Measurements from ENCODE around the gene KRTAP10-11. TPM values are rescaled to one million over a fixed set of nuclear protein-coding genes. Genes with fewer than 3 reads are reported as not detected.

KRTAP10-11 gene
- polyA plus RNA-seq, 1 of the 3 experiments (the other 2 are of a cell fraction): not detected

GRCh38 chr21:44653656-44654575 is 7.7 kb downstream of the KRTAP10-11 start (continued):
- TF ChIP-seq MAX (IDR thresholded peaks at IDR 0.05; ENCODE audit: low read depth) (no peak), TEAD4 (IDR thresholded peaks at IDR 0.05; ENCODE audit: borderline replicate concordance, insufficient read depth) (no peak)

GRCh38 chr21:44654576-44655175 is 8.5 kb downstream of the KRTAP10-11 start, which contains the start of gene KRTAP12-4:
Gene KRTAP12-4, minus strand, starts transcription at chr21:44654659. Its CDS starts 45 bp downstream, at chr21:44654614.
- H3K36me3 ChIP-seq (replicated peaks in 1 of 2; ENCODE audit: control insufficient read depth in 1 of 2, insufficient read depth in 2 of 2, low read length in 1 of 2): no peaks in the 10 kb centered on the region
- 4% methylated on average over 7 of the region's 9 CpGs for WGBS (ENCODE audit: low lambda C conversion rate)
- TF ChIP-seq FOSL2 (IDR thresholded peaks at IDR 0.05; ENCODE audit: borderline replicate concordance, low read depth) (no peak), RFX5 (IDR thresholded peaks at IDR 0.05; ENCODE audit: low read length) (no peak), RCOR1 (IDR thresholded peaks at IDR 0.05; ENCODE audit: low read length) (no peak), TEAD4 (IDR thresholded peaks at IDR 0.05; ENCODE audit: borderline replicate concordance, insufficient read depth) (no peak), YY1 (IDR thresholded peaks at IDR 0.05; ENCODE audit: low read depth) (no peak), MEF2A (IDR thresholded peaks at IDR 0.05; ENCODE audit: borderline replicate concordance, low read depth) (no peak), NFIC (IDR thresholded peaks at IDR 0.05; ENCODE audit: borderline replicate concordance) (no peak), CHD2 (IDR thresholded peaks at IDR 0.05; ENCODE audit: low read length, partially characterized antibody) (no peak)
- no peak within 1 kb of the TSS for H3K4me2 ChIP-seq
- no peaks in the 10 kb centered on the region for H3K4me1 ChIP-seq (ENCODE audit: control insufficient read depth in 1 of 2, insufficient read depth in 2 of 2, low read depth in 1 of 2, low read length in 1 of 2)
- H2AFZ ChIP-seq (ENCODE audit: low read depth): no peak within 1 kb of the TSS
- no peak for DNase-seq
- no peaks in the 10 kb centered on the region for H3K9me2 ChIP-seq
- H3K4me3 ChIP-seq (ENCODE audit: low read depth in 2 of 2, low read length in 1 of 2): no peak within 1 kb of the TSS
- no peak within 1 kb of the TSS for H3K9ac ChIP-seq
- POLR2A ChIA-PET: interaction anchor here (1.1 kb wide), 1 partner anchor 31 kb away, joined by 3 read pairs; no protein-coding TSS in a partner anchor
- H4K20me1 ChIP-seq (ENCODE audit: insufficient read depth): no peaks in the 10 kb centered on the region
- H3K27me3 ChIP-seq (ENCODE audit: insufficient read depth): peaks cover 33% of the 10 kb centered on the region
- H3K79me2 ChIP-seq (ENCODE audit: insufficient read depth): no peaks in the 10 kb centered on the region
- no peaks in the 10 kb centered on the region for H3K9me3 ChIP-seq
- H3K27ac ChIP-seq (ENCODE audit: low read depth in 2 of 2, low read length in 1 of 2): no peak within 1 kb of the TSS
- CTCF ChIA-PET: no interaction called here
- H3F3A ChIP-seq (replicated peaks; ENCODE audit: insufficient read depth): no peaks in the 10 kb centered on the region

- Histone ChIP-seq H3K79me2 (ENCODE audit: insufficient read depth) (no peaks in the 10 kb centered on the region), H4K20me1 (ENCODE audit: insufficient read depth) (no peaks in the 10 kb centered on the region), H3K9ac (no peak overlapping the region), H3K4me2 (no peak overlapping the region), H3K9me3 (no peaks in the 10 kb centered on the region), H3K9me2 (no peaks in the 10 kb centered on the region), H3K36me3 (replicated peaks in 1 of 2; ENCODE audit: control insufficient read depth in 1 of 2, insufficient read depth in 2 of 2, low read length in 1 of 2) (no peaks in the 10 kb centered on the region), H3K27ac (ENCODE audit: low read depth in 2 of 2, low read length in 1 of 2) (no peak overlapping the region), H2AFZ (ENCODE audit: low read depth) (no peak overlapping the region), H3K4me3 (ENCODE audit: low read depth in 2 of 2, low read length in 1 of 2) (no peak overlapping the region), H3F3A (replicated peaks; ENCODE audit: insufficient read depth) (no peaks in the 10 kb centered on the region), H3K4me1 (ENCODE audit: control insufficient read depth in 1 of 2, insufficient read depth in 2 of 2, low read depth in 1 of 2, low read length in 1 of 2) (no peaks in the 10 kb centered on the region), H3K27me3 (ENCODE audit: insufficient read depth) (peaks cover 27% of the 10 kb centered on the region; the same call in 1 of the 2 replicates)
- no peak for TF ChIP-seq MXI1 (IDR thresholded peaks at IDR 0.05; ENCODE audit: low read depth, low read length)
- no peak for TF ChIP-seq EZH2phosphoT487 (IDR thresholded peaks at IDR 0.05; ENCODE audit: borderline replicate concordance, low read depth)
- no peak for DNase-seq
- ChIA-PET POLR2A (no interaction called here), CTCF (no interaction called here)
- WGBS (ENCODE audit: low lambda C conversion rate): 0% methylated on average over 1 of the region's 1 CpG
Measured at GRCh38 chr21:44656868-44657267, 10.7 kb downstream of the KRTAP10-11 start.

All from SK-N-SH (cell line).